NT2/D1 (cell line): ENCODE data around the gene CCDC146.

Experiments used
- DNase-seq: peaks from one replicate; pipeline ENCODE4 v3.0.0-alpha.2; 2011; ENCODE audit warnings: low read depth, low spot score
- H3K27me3 ChIP-seq: 2 replicates; pipeline ENCODE4 v1.6.0; 2011; ENCODE audit warnings: mild to moderate bottlenecking; ENCODE audit not compliant: insufficient read length, insufficient read depth
- H3K36me3 ChIP-seq: 2 replicates; pipeline ENCODE4 v1.6.1; 2011; ENCODE audit warnings: mild to moderate bottlenecking, low read length, mixed read lengths; ENCODE audit not compliant: insufficient read depth, insufficient read length
- H3K4me1 ChIP-seq: 2 replicates; pipeline ENCODE4 v1.5.1; 2011; ENCODE audit not compliant: insufficient read depth, insufficient read length
- H3K4me3 ChIP-seq: 2 replicates; pipeline ENCODE4 v1.5.1; 2011; ENCODE audit warnings: low read depth; ENCODE audit not compliant: insufficient read length
- H3K9ac ChIP-seq: 2 replicates; pipeline ENCODE4 v1.6.0; 2011; ENCODE audit warnings: low read depth; ENCODE audit not compliant: insufficient read length
- H3K9me3 ChIP-seq: 2 replicates; pipeline ENCODE4 v1.5.1; 2011; ENCODE audit warnings: mild to moderate bottlenecking, low read length; ENCODE audit not compliant: insufficient read depth
- SUZ12 ChIP-seq: IDR thresholded peaks from 2 replicates; pipeline ENCODE4 v1.6.1; 2011; ENCODE audit not compliant: insufficient read length, insufficient read depth; ENCODE audit errors: extremely low read depth
- YY1 ChIP-seq: IDR thresholded peaks from 2 replicates; pipeline ENCODE4 v1.6.1; 2011; ENCODE audit not compliant: insufficient read length, insufficient read depth
- ZNF274 ChIP-seq: IDR thresholded peaks from 2 replicates; pipeline ENCODE4 v1.6.1; 2011; ENCODE audit warnings: mild to moderate bottlenecking, low read depth, low read length

CCDC146 gene

DNA sequence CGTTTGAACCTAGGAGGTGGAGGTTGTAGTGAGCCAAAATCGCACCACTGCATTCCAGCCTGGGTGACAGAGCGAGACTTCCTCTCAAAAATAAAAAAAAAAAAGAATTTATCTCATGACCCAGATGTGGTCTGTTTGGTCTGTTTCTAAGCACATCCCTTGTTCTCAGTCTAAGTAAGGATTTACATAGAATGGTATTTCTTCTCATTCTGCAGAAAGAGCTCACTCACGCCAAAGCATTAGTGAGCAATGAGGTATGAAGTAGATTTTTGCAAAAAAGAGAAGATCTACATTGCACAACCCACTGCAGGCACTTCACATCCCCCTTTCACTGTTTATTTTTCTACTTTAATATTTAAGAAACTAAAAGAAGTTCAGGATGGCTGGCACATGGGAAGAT is 153.7 kb downstream of the CCDC146 start:
- H3K9ac ChIP-seq: no peak overlapping the region
- no peaks in the 10 kb centered on the region for H3K27me3 ChIP-seq
- H3K36me3 ChIP-seq: no peaks in the 10 kb centered on the region
- DNase-seq: no peak
- no peak overlapping the region for H3K4me3 ChIP-seq
- H3K9me3 ChIP-seq: no peaks in the 10 kb centered on the region
- H3K4me1 ChIP-seq: no peaks in the 10 kb centered on the region
- no peak for TF ChIP-seq SUZ12
- no peak for TF ChIP-seq YY1
- TF ChIP-seq ZNF274: no peak

DNA sequence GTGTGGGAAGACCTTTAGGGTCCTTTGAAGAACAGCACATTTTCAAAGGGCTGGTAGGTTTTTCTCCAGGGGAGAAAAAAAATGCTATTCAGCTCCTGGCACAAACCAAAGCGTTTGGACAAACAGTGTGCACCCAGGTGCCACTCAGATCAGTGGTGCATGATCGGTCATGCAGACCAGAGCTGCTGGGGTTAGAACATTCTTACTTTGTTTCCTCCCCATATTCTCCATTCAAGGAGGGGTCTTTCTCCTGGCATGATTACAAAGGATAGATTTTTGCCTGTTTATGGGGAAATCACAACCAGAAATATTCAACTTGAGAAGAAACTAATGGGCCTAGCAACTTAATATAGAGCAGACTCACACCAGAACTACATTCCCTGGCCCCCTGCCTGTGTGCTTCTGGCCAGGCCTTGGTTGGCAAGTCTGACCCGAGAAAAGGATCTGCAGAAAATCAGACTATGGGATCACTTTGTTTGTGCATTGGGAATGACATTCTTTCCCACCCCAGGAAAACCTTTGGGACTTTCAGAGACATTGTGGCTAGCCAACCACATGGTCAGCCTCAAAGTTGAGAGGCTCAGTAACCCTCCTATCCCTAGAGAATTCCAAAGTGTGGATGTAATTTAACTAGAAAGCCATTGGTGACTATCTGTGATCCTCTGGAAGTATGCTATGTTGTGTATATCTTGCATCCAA is 159.5 kb downstream of the CCDC146 start:
- DNase-seq: no peak
- Histone ChIP-seq H3K9me3 (no peaks in the 10 kb centered on the region), H3K27me3 (no peaks in the 10 kb centered on the region), H3K4me3 (no peak overlapping the region), H3K9ac (no peak overlapping the region), H3K36me3 (no peaks in the 10 kb centered on the region), H3K4me1 (no peaks in the 10 kb centered on the region)
- no peak for TF ChIP-seq SUZ12
- TF ChIP-seq ZNF274: no peak
- no peak for TF ChIP-seq YY1

GRCh38 chr7:77282897-77283296 is 160.5 kb downstream of the CCDC146 start:
- no peaks in the 10 kb centered on the region for H3K36me3 ChIP-seq
- no peaks in the 10 kb centered on the region for H3K9me3 ChIP-seq
- no peak for TF ChIP-seq YY1
- TF ChIP-seq ZNF274: no peak
- TF ChIP-seq SUZ12: no peak
- H3K9ac ChIP-seq: no peak overlapping the region
- no peaks in the 10 kb centered on the region for H3K27me3 ChIP-seq
- no peak overlapping the region for H3K4me3 ChIP-seq
- H3K4me1 ChIP-seq: no peaks in the 10 kb centered on the region
- DNase-seq: no peak

DNA sequence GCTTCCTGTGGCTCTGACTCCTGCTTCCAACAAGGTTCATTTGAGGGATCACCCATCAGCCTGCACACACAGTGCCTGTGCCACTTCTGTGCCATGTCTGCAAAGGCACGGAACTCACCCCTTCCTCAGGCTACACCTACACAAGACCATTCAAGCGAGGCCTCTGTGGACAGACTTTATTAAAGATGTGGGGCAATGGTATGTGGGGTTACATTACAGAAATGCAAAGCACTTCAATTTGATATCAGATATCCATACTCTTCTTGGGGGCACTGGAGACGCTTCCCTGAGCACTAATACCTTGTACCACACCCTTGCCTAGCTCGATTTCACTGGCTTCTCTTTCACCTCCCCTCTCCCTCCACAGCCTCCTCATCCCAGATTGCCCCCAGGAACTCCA is 161.6 kb downstream of the CCDC146 start:
- no peak for TF ChIP-seq YY1
- no peak for TF ChIP-seq ZNF274
- TF ChIP-seq SUZ12: no peak
- Histone ChIP-seq H3K4me1 (no peaks in the 10 kb centered on the region), H3K9me3 (no peaks in the 10 kb centered on the region), H3K27me3 (no peaks in the 10 kb centered on the region), H3K36me3 (no peaks in the 10 kb centered on the region), H3K4me3 (no peak overlapping the region), H3K9ac (no peak overlapping the region)
- no peak for DNase-seq

DNA sequence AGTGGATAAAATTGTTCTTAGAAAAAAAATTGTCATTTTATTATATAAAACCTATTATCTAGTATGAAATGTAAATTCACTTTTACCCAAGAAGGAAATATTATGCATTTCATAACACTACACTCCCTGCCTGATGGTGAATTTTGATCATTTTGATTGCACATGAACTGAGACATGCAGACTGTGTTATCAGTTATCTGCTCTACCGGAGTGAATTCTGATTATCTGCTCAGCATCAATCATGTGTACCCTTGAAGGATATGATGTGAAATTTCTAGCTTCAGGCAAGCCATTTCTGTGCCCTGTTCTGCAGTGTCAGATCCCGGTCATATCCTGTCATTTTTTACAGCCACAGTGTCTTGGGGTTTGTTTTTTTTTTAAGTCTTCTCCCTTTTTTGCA is 162.2 kb downstream of the CCDC146 start:
- Histone ChIP-seq H3K9me3 (no peaks in the 10 kb centered on the region), H3K27me3 (no peaks in the 10 kb centered on the region), H3K9ac (no peak overlapping the region), H3K36me3 (no peaks in the 10 kb centered on the region), H3K4me3 (no peak overlapping the region), H3K4me1 (no peaks in the 10 kb centered on the region)
- TF ChIP-seq ZNF274 (no peak), SUZ12 (no peak), YY1 (no peak)
- DNase-seq: no peak

DNA sequence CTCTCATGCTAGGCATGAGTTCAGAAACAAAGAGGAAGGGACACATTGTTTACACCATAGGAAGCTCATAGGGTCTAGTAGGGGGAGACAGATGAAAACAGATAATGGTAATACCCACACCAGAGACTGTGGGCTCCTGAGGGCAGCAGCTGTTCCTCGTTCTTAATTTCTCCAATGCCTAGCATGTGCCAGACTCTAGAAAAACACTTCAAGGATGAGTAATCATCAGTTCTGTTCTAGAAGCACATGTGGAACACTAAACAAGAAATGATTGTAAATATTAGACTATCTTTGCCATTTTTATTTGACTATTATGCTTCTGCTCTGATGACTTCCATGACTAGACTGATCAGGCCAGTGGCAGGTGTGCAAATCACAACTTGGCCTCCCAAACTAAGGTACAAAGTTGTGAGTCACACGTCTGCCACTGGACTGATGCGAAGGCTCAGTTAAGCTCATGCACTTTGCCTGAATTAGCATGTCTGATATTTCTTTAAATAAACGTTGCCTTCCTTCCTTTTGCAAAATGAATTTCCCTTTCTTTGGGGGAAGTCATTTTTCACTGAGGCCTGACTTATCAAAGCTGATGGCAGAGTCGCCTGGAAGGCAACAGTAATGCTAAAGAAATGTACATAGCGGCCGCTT is 166.4 kb downstream of the CCDC146 start:
- Histone ChIP-seq H3K4me3 (no peak overlapping the region), H3K36me3 (no peaks in the 10 kb centered on the region), H3K9me3 (no peaks in the 10 kb centered on the region), H3K27me3 (no peaks in the 10 kb centered on the region), H3K4me1 (no peaks in the 10 kb centered on the region), H3K9ac (no peak overlapping the region)
- TF ChIP-seq YY1: no peak
- no peak for TF ChIP-seq SUZ12
- no peak for TF ChIP-seq ZNF274
- no peak for DNase-seq

GRCh38 chr7:77289387-77289786 is 167.0 kb downstream of the CCDC146 start:
- Histone ChIP-seq H3K36me3 (no peaks in the 10 kb centered on the region), H3K9ac (no peak overlapping the region), H3K27me3 (no peaks in the 10 kb centered on the region), H3K9me3 (no peaks in the 10 kb centered on the region), H3K4me3 (no peak overlapping the region), H3K4me1 (no peaks in the 10 kb centered on the region)
- no peak for TF ChIP-seq SUZ12
- no peak for TF ChIP-seq YY1
- TF ChIP-seq ZNF274: no peak
- no peak for DNase-seq
